Measurements from ENCODE around the gene UFD1. TPM values are rescaled to one million over a fixed set of nuclear protein-coding genes. Genes with fewer than 3 reads are reported as not detected.
A peak's percentile ranks its signal among the peaks of the same experiment; 100 is the strongest.

Gene UFD1
- total and polyA plus RNA-seq, 9 of the 15 experiments (the other 6 are each of a cell fraction or from before 2014, with no cell fraction given) = 238 to 645 (median 363) TPM

GRCh38 chr22:19407649-19408606, 71.1 kb downstream of the UFD1 start (continued):
- TF ChIP-seq TSHZ1 (CRISPR knock-in tag; IDR thresholded peaks at IDR 0.05) = 0 out of 2 replicates have a peak, but pooled peaks have one; percentile 26
- TF ChIP-seq SMARCA5 (IDR thresholded peaks at IDR 0.05) = no peak; the same call in 1 of the 2 replicates
- TF ChIP-seq NCOR1 (IDR thresholded peaks at IDR 0.05) = peak; percentile 95
- peak; percentile 73 for TF ChIP-seq MEF2D (tag; conservative IDR thresholded peaks at IDR 0.05; ENCODE audit: low read depth)
- TF ChIP-seq POU5F1 (IDR thresholded peaks at IDR 0.05; ENCODE audit: borderline replicate concordance, low read depth, low read length, partially characterized antibody) = no peak
- no peak for TF ChIP-seq ZNF407 (IDR thresholded peaks at IDR 0.05; ENCODE audit: low read depth)
- TF ChIP-seq ARID1B (IDR thresholded peaks at IDR 0.05) = peak; percentile 95
- no peak for TF ChIP-seq ZNF224 (CRISPR knock-in tag; IDR thresholded peaks at IDR 0.05)
- no peak for TF ChIP-seq PATZ1 (CRISPR knock-in tag; IDR thresholded peaks at IDR 0.05; ENCODE audit: borderline replicate concordance)
- TF ChIP-seq BRF2 (IDR thresholded peaks at IDR 0.05; ENCODE audit: borderline replicate concordance, insufficient read depth, insufficient read length) = no peak
- no peak for TF ChIP-seq ZNF717 (CRISPR knock-in tag; IDR thresholded peaks at IDR 0.05)
